Endodermal cell (in vitro differentiated cells): ENCODE data around the gene RPTOR. TPM values are rescaled to one million over a fixed set of nuclear protein-coding genes. Genes with fewer than 3 reads are reported as not detected.

Source experiments
- DNase-seq: peaks from one replicate; pipeline ENCODE4 v3.0.0-alpha.2; 2017
- H3K27ac ChIP-seq: 2 replicates; pipeline ENCODE4 v1.5.1; 2013; ENCODE audit warnings: mild to moderate bottlenecking, low read depth, low read length, moderate library complexity
- H3K27me3 ChIP-seq: 2 replicates; pipeline ENCODE4 v1.6.1; 2013; ENCODE audit warnings: mild to moderate bottlenecking, low read length, moderate library complexity; ENCODE audit not compliant: insufficient read depth, control insufficient read depth, poor library complexity, severe bottlenecking
- H3K36me3 ChIP-seq: 2 replicates; pipeline ENCODE4 v1.7.0; 2013; ENCODE audit warnings: mild to moderate bottlenecking, low read length, moderate library complexity; ENCODE audit not compliant: control insufficient read depth, insufficient read depth
- H3K4me1 ChIP-seq: one replicate; pipeline ENCODE4 v1.7.0; 2013; ENCODE audit warnings: low read length; ENCODE audit not compliant: control insufficient read depth, insufficient read depth
- H3K4me3 ChIP-seq: 2 replicates; pipeline ENCODE4 v1.5.1; 2013; ENCODE audit warnings: mild to moderate bottlenecking, low read length, moderate library complexity
- H3K9ac ChIP-seq: 2 replicates; pipeline ENCODE4 v1.6.1; 2013; ENCODE audit warnings: mild to moderate bottlenecking, low read length, moderate library complexity; ENCODE audit not compliant: poor library complexity, severe bottlenecking; ENCODE audit errors: extremely low read depth
- H3K9me3 ChIP-seq: 2 replicates; pipeline ENCODE4 v1.6.1; 2013; ENCODE audit warnings: mild to moderate bottlenecking, low read length, moderate library complexity; ENCODE audit not compliant: control insufficient read depth
- H3K27ac Mint-ChIP-seq: 2 replicates; pipeline ENCODE4 v1.8.0; 2020; ENCODE audit warnings: mixed read lengths
- H3K27me3 Mint-ChIP-seq: 2 replicates; pipeline ENCODE4 v1.8.0; 2021; ENCODE audit warnings: mild to moderate bottlenecking, mixed read lengths; ENCODE audit not compliant: insufficient read depth
- H3K36me3 Mint-ChIP-seq: 2 replicates; pipeline ENCODE4 v1.8.0; 2020; ENCODE audit warnings: low read depth, mixed read lengths
- H3K4me1 Mint-ChIP-seq: 2 replicates; pipeline ENCODE4 v1.8.0; 2020; ENCODE audit warnings: mixed read lengths
- H3K4me3 Mint-ChIP-seq: 2 replicates; pipeline ENCODE4 v1.8.0; 2020; ENCODE audit warnings: mild to moderate bottlenecking, moderate library complexity, mixed read lengths
- H3K9me3 Mint-ChIP-seq: 2 replicates; pipeline ENCODE4 v1.8.0; 2020; ENCODE audit warnings: mild to moderate bottlenecking, mixed read lengths
- WGBS, 2 experiments: methylation state at CpG; one replicate each; pipeline versions ENCODE4 v1.1.5 to v1.1.7; 2013; ENCODE audit warnings: missing lambda C conversion rate in 2 of 2, mixed read lengths in 1 of 2; ENCODE audit not compliant: insufficient coverage in 1 of 2, insufficient read length in 1 of 2; 5-methylcytosine and 5-hydroxymethylcytosine counted together
- total RNA-seq, 2 donors: library from RNA; stranded (reverse); fragmentation: NEBNext Ultra II Directional in 1 of 2; extraction: Animal tissue kit (Norgen Biotek cat#: 25700) in 1 of 2; gene quantifications; 2 replicates in 1 of 2; 3 replicates in 1 of 2; pipeline ENCODE4 v1.2.1, GENCODE V29; 2021
- TF ChIP-seq, protein P1 (sequence below): fragments of 200-600 bp; sonication (generic); conservative IDR thresholded peaks from 2 replicates; pipeline ENCODE4 v1.5.0; 2021; ENCODE audit warnings: antibody characterized with exemption, mild to moderate bottlenecking

RPTOR gene
- total RNA-seq, 2 donors from 2014 or later = 45.1 to 53.4 TPM

DNA sequence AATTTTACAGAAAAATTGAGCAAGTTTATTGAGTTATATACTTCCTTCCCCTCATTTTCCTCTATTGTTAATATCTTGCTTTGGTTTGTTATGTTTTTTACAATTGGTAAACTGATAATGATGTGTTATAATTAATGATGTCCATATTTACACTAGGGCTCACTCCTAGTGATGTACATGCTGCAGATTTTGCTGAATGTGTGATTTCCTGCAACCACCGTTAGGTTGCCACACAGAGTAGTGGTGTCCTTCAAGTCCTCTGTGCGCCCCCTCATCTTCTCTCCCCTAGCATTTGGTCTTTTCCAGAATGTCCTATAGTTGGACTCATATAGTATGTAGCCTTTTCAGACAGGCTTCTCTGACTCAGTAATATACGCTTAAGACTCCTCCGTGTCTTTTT is 167.5 kb downstream of the RPTOR start:
- no peaks in the 10 kb centered on the region for H3K27me3 ChIP-seq
- no peak overlapping the region for H3K9ac ChIP-seq
- no peak overlapping the region for H3K27ac ChIP-seq
- H3K4me1 Mint-ChIP-seq = peaks cover 21% of the 10 kb centered on the region
- DNase-seq = no peak
- 96 to 100% methylated on average over 4 of the region's 4 CpGs for WGBS, 2 experiments
- H3K4me3 ChIP-seq = no peak overlapping the region
- no peak overlapping the region for H3K27ac Mint-ChIP-seq
- TF ChIP-seq, protein P1, sequence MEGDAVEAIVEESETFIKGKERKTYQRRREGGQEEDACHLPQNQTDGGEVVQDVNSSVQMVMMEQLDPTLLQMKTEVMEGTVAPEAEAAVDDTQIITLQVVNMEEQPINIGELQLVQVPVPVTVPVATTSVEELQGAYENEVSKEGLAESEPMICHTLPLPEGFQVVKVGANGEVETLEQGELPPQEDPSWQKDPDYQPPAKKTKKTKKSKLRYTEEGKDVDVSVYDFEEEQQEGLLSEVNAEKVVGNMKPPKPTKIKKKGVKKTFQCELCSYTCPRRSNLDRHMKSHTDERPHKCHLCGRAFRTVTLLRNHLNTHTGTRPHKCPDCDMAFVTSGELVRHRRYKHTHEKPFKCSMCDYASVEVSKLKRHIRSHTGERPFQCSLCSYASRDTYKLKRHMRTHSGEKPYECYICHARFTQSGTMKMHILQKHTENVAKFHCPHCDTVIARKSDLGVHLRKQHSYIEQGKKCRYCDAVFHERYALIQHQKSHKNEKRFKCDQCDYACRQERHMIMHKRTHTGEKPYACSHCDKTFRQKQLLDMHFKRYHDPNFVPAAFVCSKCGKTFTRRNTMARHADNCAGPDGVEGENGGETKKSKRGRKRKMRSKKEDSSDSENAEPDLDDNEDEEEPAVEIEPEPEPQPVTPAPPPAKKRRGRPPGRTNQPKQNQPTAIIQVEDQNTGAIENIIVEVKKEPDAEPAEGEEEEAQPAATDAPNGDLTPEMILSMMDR = no peak
- H3K36me3 ChIP-seq = peaks cover 5% of the 10 kb centered on the region
- H3K36me3 Mint-ChIP-seq = peaks cover 28% of the 10 kb centered on the region
- no peak overlapping the region for H3K4me3 Mint-ChIP-seq
- H3K4me1 ChIP-seq = no peaks in the 10 kb centered on the region
- H3K9me3 Mint-ChIP-seq = peaks cover 3% of the 10 kb centered on the region
- peaks cover 5% of the 10 kb centered on the region for H3K9me3 ChIP-seq
- no peaks in the 10 kb centered on the region for H3K27me3 Mint-ChIP-seq

DNA sequence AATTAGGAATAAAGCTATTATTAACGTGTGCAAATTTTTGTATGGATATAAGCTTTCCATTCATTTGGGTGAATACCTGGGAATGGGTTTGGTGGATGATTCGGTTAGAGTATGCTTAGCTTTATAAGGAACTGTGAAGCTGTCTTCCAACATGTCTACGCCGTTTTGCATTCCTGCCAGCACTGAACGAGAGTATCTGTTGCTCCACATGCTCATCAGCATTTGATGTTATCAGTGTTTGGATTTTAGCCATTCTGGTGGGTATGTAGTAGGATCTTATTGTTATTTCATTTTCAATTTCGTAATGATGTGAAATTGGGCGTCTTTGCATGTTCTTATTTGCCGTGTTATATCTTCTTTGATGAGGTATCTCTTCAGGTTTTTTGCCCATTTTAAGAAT is 168.0 kb downstream of the RPTOR start:
- no peak for DNase-seq
- H3K9me3 ChIP-seq = peaks cover 5% of the 10 kb centered on the region
- H3K9ac ChIP-seq = no peak overlapping the region
- no peak overlapping the region for H3K4me3 Mint-ChIP-seq
- H3K9me3 Mint-ChIP-seq = peaks cover 3% of the 10 kb centered on the region
- TF ChIP-seq, protein P1 = no peak
- peaks cover 27% of the 10 kb centered on the region for H3K36me3 Mint-ChIP-seq
- H3K4me3 ChIP-seq = no peak overlapping the region
- peaks cover 20% of the 10 kb centered on the region for H3K4me1 Mint-ChIP-seq
- no peak overlapping the region for H3K27ac ChIP-seq
- H3K27ac Mint-ChIP-seq = no peak overlapping the region
- no peaks in the 10 kb centered on the region for H3K4me1 ChIP-seq
- H3K36me3 ChIP-seq = peaks cover 5% of the 10 kb centered on the region
- H3K27me3 Mint-ChIP-seq = no peaks in the 10 kb centered on the region
- 96 to 100% methylated on average over 4 to 8 of the region's 8 CpGs for WGBS, 2 experiments
- H3K27me3 ChIP-seq = no peaks in the 10 kb centered on the region

DNA sequence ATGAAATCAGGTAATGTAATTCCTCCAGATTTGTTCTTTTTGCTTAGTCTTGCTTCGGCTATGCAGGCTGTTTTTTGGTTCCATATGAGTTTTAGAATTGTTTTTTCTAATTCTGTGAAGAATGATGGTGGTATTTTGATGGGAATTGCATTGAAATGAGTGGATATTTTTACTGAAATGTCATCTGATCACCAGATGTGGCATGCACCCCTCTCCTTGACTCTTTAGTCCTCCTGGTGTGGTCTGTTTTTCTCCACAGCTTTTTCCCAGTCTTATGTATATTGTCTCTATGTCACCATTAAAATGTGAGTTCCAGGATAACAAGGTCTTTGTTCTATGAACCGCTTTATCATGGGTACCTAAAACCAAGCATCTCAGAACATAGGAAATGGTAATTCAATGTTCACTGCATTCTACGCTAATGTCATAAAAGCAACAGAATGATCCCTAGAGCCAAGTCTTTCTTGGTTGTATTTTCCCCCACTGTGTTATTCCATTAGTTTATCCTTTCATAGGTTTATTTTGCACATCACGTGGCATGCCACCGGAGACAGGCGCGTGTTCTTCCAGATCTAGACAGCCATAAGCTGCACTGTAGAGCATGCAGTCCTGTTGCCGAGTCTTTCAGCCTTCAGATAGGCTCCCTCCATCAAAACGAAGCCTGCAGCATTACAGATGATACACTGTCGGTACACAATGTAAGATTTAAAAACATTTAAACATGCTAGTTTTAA is 172.5 kb downstream of the RPTOR start:
- TF ChIP-seq, protein P1 = no peak
- Mint-ChIP-seq H3K4me1 (peaks cover 23% of the 10 kb centered on the region), H3K27ac (no peak overlapping the region), H3K4me3 (no peak overlapping the region), H3K27me3 (no peaks in the 10 kb centered on the region), H3K36me3 (peaks cover 12% of the 10 kb centered on the region), H3K9me3 (peaks cover 3% of the 10 kb centered on the region)
- 93 to 97% methylated on average over 6 to 10 of the region's 10 CpGs for WGBS, 2 experiments
- Histone ChIP-seq H3K36me3 (no peaks in the 10 kb centered on the region), H3K27ac (no peak overlapping the region), H3K9ac (no peak overlapping the region), H3K27me3 (no peaks in the 10 kb centered on the region), H3K4me3 (no peak overlapping the region), H3K4me1 (no peaks in the 10 kb centered on the region), H3K9me3 (peaks cover 5% of the 10 kb centered on the region)
- DNase-seq = no peak
